HL-60 (cell line): ENCODE results near the gene MEF2B.

Experiments
- CTCF ChIP-seq: IDR thresholded peaks from one replicate; pipeline ENCODE4 v1.5.1; 2011; ENCODE audit warnings: low read length, control low read depth, inconsistent platforms; ENCODE audit not compliant: insufficient read depth
- GABPA ChIP-seq: IDR thresholded peaks from 2 replicates; pipeline ENCODE4 v1.6.1; 2012; ENCODE audit warnings: low read depth
- POLR2AphosphoS5 ChIP-seq: IDR thresholded peaks from 2 replicates; pipeline ENCODE4 v1.6.1; 2012; ENCODE audit warnings: low read depth
- REST ChIP-seq: IDR thresholded peaks from 2 replicates; pipeline ENCODE4 v1.6.1; 2012; ENCODE audit warnings: low read depth; ENCODE audit not compliant: insufficient replicate concordance

- no peak for TF ChIP-seq CTCF
- TF ChIP-seq REST = no peak
- no peak for TF ChIP-seq GABPA
- no peak for TF ChIP-seq POLR2AphosphoS5
Observed at GRCh38 chr19:19095691-19096090, 74.4 kb downstream of the MEF2B start.
